Tibial nerve (tissue), 4 donors: ENCODE measurements around the gene NTMT2. TPM values are rescaled to one million over a fixed set of nuclear protein-coding genes. Genes with fewer than 3 reads are reported as not detected.

ENCODE experiments used
- DNase-seq, 2 donors: peaks; one replicate each; pipeline ENCODE4 v3.0.0-alpha.2; 2019; ENCODE audit warnings: low spot score in 2 of 2
- H3K27ac ChIP-seq, 4 donors: fragments of 200-600 bp; sonication (generic) in 3 of 4; one replicate each; pipeline ENCODE4 v1.5.1; 2017 to 2019; ENCODE audit warnings: mild to moderate bottlenecking in 1 of 4
- H3K27me3 ChIP-seq, 2 donors: fragments of 200-600 bp; sonication (generic) in 1 of 2; one replicate each; pipeline versions ENCODE4 v1.5.1 to v1.6.0; 2017 to 2019
- H3K36me3 ChIP-seq, 3 donors: fragments of 200-600 bp; sonication (generic); one replicate each; pipeline ENCODE4 v1.5.1; 2018 to 2019
- H3K4me1 ChIP-seq, 4 donors: fragments of 200-600 bp; sonication (generic) in 3 of 4; one replicate each; pipeline ENCODE4 v1.5.1; 2017 to 2019
- H3K4me3 ChIP-seq, 4 donors: fragments of 200-600 bp; sonication (generic) in 3 of 4; one replicate each; pipeline ENCODE4 v1.5.1; 2017 to 2019; ENCODE audit warnings: mild to moderate bottlenecking in 1 of 4, moderate library complexity in 1 of 4
- H3K9me3 ChIP-seq, 4 donors: fragments of 200-600 bp; sonication (generic) in 3 of 4; one replicate each; pipeline ENCODE4 v1.5.1; 2017 to 2019
- CTCF ChIP-seq, 5 experiments: fragments of 200-600 bp in 3 of 5; fragments of 450-650 bp in 2 of 5; sonication (generic) in 3 of 5; IDR thresholded peaks; one replicate each; pipeline ENCODE4 v1.5.1; 2016 to 2019; ENCODE audit warnings: antibody characterized with exemption in 5 of 5, mild to moderate bottlenecking in 3 of 5, moderate library complexity in 2 of 5
- EP300 ChIP-seq, 2 donors: sonication (generic); formaldehyde crosslinking; IDR thresholded peaks; one replicate each; pipeline ENCODE4 v1.6.1; 2017; ENCODE audit warnings: antibody characterized with exemption in 2 of 2, mild to moderate bottlenecking in 1 of 2
- POLR2A ChIP-seq, 2 donors: fragments of 450-650 bp; IDR thresholded peaks; one replicate each; pipeline ENCODE4 v1.6.1; 2017; ENCODE audit warnings: antibody characterized with exemption in 2 of 2, mild to moderate bottlenecking in 2 of 2, moderate library complexity in 2 of 2
- whole genome bisulfite sequencing, 2 donors: methylation state at CpG; one replicate each; pipeline ENCODE4 v1.1.5; 2018; 5-methylcytosine and 5-hydroxymethylcytosine counted together
- total RNA-seq, 4 donors: library from RNA; depleted of rRNA; stranded (reverse); fragments of >200 nt; gene quantifications; one replicate each; pipeline ENCODE4 v1.1.0, GENCODE V29; 2016

The NTMT2 gene
- total RNA-seq, 4 donors from 2014 or later: not detected

GRCh38 chr1:170114906-170115305 is 30.9 kb upstream of the NTMT2 start:
- TF ChIP-seq CTCF (IDR thresholded peaks at IDR 0.05): no peak
- DNase-seq: no peak
- Histone ChIP-seq H3K9me3 (peaks cover 0 to 6% (median 0%) of the 10 kb centered on the region in 4 donors), H3K27ac (no peak overlapping the region), H3K27me3 (no peaks in the 10 kb centered on the region), H3K4me1 (no peaks in the 10 kb centered on the region), H3K36me3 (no peaks in the 10 kb centered on the region), H3K4me3 (no peak overlapping the region)
- 80 to 84% methylated on average over 2 of the region's 2 CpGs for WGBS, 2 donors

GRCh38 chr1:170122366-170122765 is 23.4 kb upstream of the NTMT2 start:
- H3K9me3 ChIP-seq: no peaks in the 10 kb centered on the region
- WGBS, 2 donors: 96 to 97% methylated on average over 6 of the region's 6 CpGs
- no peak for DNase-seq
- no peaks in the 10 kb centered on the region for H3K36me3 ChIP-seq
- H3K27me3 ChIP-seq: no peaks in the 10 kb centered on the region
- no peak for TF ChIP-seq POLR2A (IDR thresholded peaks at IDR 0.05)
- TF ChIP-seq EP300 (IDR thresholded peaks at IDR 0.05): no peak
- no peak for TF ChIP-seq CTCF (IDR thresholded peaks at IDR 0.05)
- H3K27ac ChIP-seq: no peak overlapping the region
- no peak overlapping the region for H3K4me3 ChIP-seq
- no peaks in the 10 kb centered on the region for H3K4me1 ChIP-seq

GRCh38 chr1:170125269-170125668 is 20.5 kb upstream of the NTMT2 start:
- Histone ChIP-seq H3K4me1 (no peaks in the 10 kb centered on the region), H3K9me3 (no peaks in the 10 kb centered on the region), H3K27me3 (no peaks in the 10 kb centered on the region), H3K36me3 (no peaks in the 10 kb centered on the region), H3K4me3 (no peak overlapping the region), H3K27ac (no peak overlapping the region)
- DNase-seq: no peak
- TF ChIP-seq EP300 (IDR thresholded peaks at IDR 0.05) (no peak), CTCF (IDR thresholded peaks at IDR 0.05) (no peak), POLR2A (IDR thresholded peaks at IDR 0.05) (no peak)

- Histone ChIP-seq H3K36me3 (no peaks in the 10 kb centered on the region), H3K9me3 (no peaks in the 10 kb centered on the region), H3K4me3 (no peak overlapping the region), H3K27ac (no peak overlapping the region), H3K27me3 (no peaks in the 10 kb centered on the region), H3K4me1 (peaks cover 0 to 4% (median 0%) of the 10 kb centered on the region in 4 donors)
- DNase-seq: no peak
- 18 to 42% methylated on average over 4 of the region's 4 CpGs for WGBS, 2 donors
- TF ChIP-seq POLR2A (IDR thresholded peaks at IDR 0.05) (no peak), EP300 (IDR thresholded peaks at IDR 0.05) (no peak), CTCF (IDR thresholded peaks at IDR 0.05) (no peak)
Measured at GRCh38 chr1:170126696-170127095, 19.1 kb upstream of the NTMT2 start.

- no peak for DNase-seq
- Histone ChIP-seq H3K9me3 (no peaks in the 10 kb centered on the region), H3K4me1 (peaks cover 0 to 8% (median 0%) of the 10 kb centered on the region in 4 donors), H3K27me3 (no peaks in the 10 kb centered on the region), H3K4me3 (no peak overlapping the region), H3K27ac (no peak overlapping the region), H3K36me3 (no peaks in the 10 kb centered on the region)
- WGBS, 2 donors: 58% methylated on average over 6 of the region's 6 CpGs
- TF ChIP-seq CTCF (IDR thresholded peaks at IDR 0.05) (no peak), EP300 (IDR thresholded peaks at IDR 0.05) (no peak), POLR2A (IDR thresholded peaks at IDR 0.05) (no peak)
Measured at GRCh38 chr1:170131450-170131849, 14.3 kb upstream of the NTMT2 start.
